Measurements from ENCODE around the gene HIF3A.
"Not testable (repeated sequence)": the region's sequence is repeated elsewhere in the genome, so short reads cannot be mapped to it uniquely, and the experiment has no call there.

HIF3A gene

GRCh38 chr19:46319613-46320012 lies 22.8 kb downstream of the HIF3A start:
- intact Hi-C loops (cut with DNase I; ENCODE audit: low total_unique reads) = no loop called here
- Histone ChIP-seq H3K9me3 (no peaks in the 10 kb centered on the region), H3K27ac (peak overlapping the region; percentile 69 to 77), H3K36me3 (peaks cover 61 to 77% (median 71%) of the 10 kb centered on the region in 3 donors), H3K4me1 (peaks cover 0 to 54% (median 20%) of the 10 kb centered on the region in 4 donors), H3K4me3 (no peak overlapping the region), H3K27me3 (no peaks in the 10 kb centered on the region)
- TF ChIP-seq, protein P1, sequence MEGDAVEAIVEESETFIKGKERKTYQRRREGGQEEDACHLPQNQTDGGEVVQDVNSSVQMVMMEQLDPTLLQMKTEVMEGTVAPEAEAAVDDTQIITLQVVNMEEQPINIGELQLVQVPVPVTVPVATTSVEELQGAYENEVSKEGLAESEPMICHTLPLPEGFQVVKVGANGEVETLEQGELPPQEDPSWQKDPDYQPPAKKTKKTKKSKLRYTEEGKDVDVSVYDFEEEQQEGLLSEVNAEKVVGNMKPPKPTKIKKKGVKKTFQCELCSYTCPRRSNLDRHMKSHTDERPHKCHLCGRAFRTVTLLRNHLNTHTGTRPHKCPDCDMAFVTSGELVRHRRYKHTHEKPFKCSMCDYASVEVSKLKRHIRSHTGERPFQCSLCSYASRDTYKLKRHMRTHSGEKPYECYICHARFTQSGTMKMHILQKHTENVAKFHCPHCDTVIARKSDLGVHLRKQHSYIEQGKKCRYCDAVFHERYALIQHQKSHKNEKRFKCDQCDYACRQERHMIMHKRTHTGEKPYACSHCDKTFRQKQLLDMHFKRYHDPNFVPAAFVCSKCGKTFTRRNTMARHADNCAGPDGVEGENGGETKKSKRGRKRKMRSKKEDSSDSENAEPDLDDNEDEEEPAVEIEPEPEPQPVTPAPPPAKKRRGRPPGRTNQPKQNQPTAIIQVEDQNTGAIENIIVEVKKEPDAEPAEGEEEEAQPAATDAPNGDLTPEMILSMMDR (IDR thresholded peaks at IDR 0.05) = no peak
- peak; percentile 31 to 85 for DNase-seq

- TF ChIP-seq, protein P1 (IDR thresholded peaks at IDR 0.05) = no peak
- intact Hi-C loops (cut with DNase I; ENCODE audit: low total_unique reads) = no loop called here
- H3K27me3 ChIP-seq = no peaks in the 10 kb centered on the region
- H3K4me1 ChIP-seq = peaks cover 0 to 44% (median 20%) of the 10 kb centered on the region in 4 donors
- DNase-seq = no peak
- peak overlapping the region; percentile 69 to 77 for H3K27ac ChIP-seq
- no peak overlapping the region for H3K4me3 ChIP-seq
- H3K36me3 ChIP-seq = peaks cover 66 to 84% (median 73%) of the 10 kb centered on the region in 3 donors
- H3K9me3 ChIP-seq = no peaks in the 10 kb centered on the region
Measured at GRCh38 chr19:46320559-46320958, 23.7 kb downstream of the HIF3A start.

GRCh38 chr19:46321653-46322052 lies 24.8 kb downstream of the HIF3A start:
- H3K9me3 ChIP-seq = no peaks in the 10 kb centered on the region
- peak overlapping the region in 1 of 2 donors; percentile 77 for H3K27ac ChIP-seq
- DNase-seq = no peak
- peaks cover 76 to 85% (median 77%) of the 10 kb centered on the region in 3 donors for H3K36me3 ChIP-seq
- H3K4me1 ChIP-seq = peaks cover 0 to 39% (median 20%) of the 10 kb centered on the region in 4 donors
- no peaks in the 10 kb centered on the region for H3K27me3 ChIP-seq
- no peak overlapping the region for H3K4me3 ChIP-seq
- intact Hi-C loops (cut with DNase I; ENCODE audit: low total_unique reads) = no loop called here
- TF ChIP-seq, protein P1 (IDR thresholded peaks at IDR 0.05) = no peak

DNA sequence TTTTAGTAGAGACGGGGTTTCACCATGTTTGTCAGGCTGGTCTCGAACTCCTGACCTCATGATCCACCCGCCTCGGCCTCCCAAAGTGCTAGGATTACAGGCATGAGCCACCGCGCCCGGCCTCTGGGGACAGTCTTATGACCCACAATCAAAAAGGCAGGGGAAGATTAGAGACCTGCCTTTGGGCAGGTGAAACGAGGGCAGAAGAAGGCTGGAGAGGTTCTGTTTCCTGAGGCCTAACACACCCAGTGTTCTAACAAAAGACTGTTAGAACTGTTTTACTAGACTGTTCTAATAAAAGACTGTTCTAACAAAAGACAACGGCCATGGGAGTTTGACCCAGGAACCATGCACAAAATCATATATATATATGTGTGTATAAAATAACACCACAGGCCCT lies 26.4 kb downstream of the HIF3A start:
- H3K27me3 ChIP-seq; DNase-seq; H3K27ac ChIP-seq; H3K9me3 ChIP-seq; intact Hi-C loops (cut with DNase I; ENCODE audit: low total_unique reads); H3K4me3 ChIP-seq: not testable (repeated sequence)
- peaks cover 80 to 88% (median 80%) of the 10 kb centered on the region in 3 donors for H3K36me3 ChIP-seq
- peaks cover 0 to 30% (median 18%) of the 10 kb centered on the region in 4 donors for H3K4me1 ChIP-seq

GRCh38 chr19:46324277-46324676 lies 27.4 kb downstream of the HIF3A start:
- TF ChIP-seq, protein P1 (IDR thresholded peaks at IDR 0.05) = no peak
- DNase-seq = no peak
- H3K9me3 ChIP-seq = peaks cover 0 to 3% (median 0%) of the 10 kb centered on the region in 3 donors
- peaks cover 0 to 19% (median 10%) of the 10 kb centered on the region in 4 donors for H3K4me1 ChIP-seq
- no peak overlapping the region for H3K4me3 ChIP-seq
- no peak overlapping the region for H3K27ac ChIP-seq
- no peaks in the 10 kb centered on the region for H3K27me3 ChIP-seq
- peaks cover 90 to 94% (median 90%) of the 10 kb centered on the region in 3 donors for H3K36me3 ChIP-seq
- intact Hi-C loops (cut with DNase I; ENCODE audit: low total_unique reads) = no loop called here

DNA sequence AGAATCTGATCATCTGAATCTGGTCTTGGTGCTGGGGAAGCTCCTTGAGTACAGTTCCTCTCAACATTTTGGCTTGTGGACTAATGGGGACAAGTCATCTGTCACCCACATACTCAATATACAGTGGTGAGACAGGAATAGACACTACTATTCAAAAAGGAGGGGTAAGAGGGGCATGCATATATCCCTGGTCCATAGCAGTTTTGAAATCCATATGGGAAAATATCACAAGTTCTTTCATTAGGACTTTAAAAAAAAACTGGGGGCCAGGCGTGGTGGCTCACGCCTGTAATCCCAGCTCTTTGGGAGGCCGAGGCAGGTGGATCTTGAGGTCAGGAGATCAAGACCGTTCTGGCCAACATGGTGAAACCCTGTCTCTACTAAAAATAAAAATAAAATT lies 29.8 kb downstream of the HIF3A start:
- Histone ChIP-seq H3K27me3 (no peaks in the 10 kb centered on the region), H3K4me3 (no peak overlapping the region), H3K27ac (no peak overlapping the region), H3K4me1 (no peaks in the 10 kb centered on the region), H3K9me3 (peaks cover 0 to 3% (median 0%) of the 10 kb centered on the region in 3 donors), H3K36me3 (peaks cover 93 to 98% (median 95%) of the 10 kb centered on the region in 3 donors)
- TF ChIP-seq, protein P1 (IDR thresholded peaks at IDR 0.05) = no peak
- DNase-seq = no peak
- intact Hi-C loops (cut with DNase I; ENCODE audit: low total_unique reads) = no loop called here

All from tibial artery (tissue), 4 donors.